ENCODE data around the gene CROCC.

Gene CROCC

GRCh38 chr1:16986560-16986959 is 64.8 kb downstream of the CROCC start:
- DNase-seq (ENCODE audit: low read depth in 2 of 2) = no peak

GRCh38 chr1:16986962-16987361 is 65.2 kb downstream of the CROCC start:
- DNase-seq (ENCODE audit: low read depth in 2 of 2) = no peak

- DNase-seq (ENCODE audit: low read depth in 2 of 2) = no peak
Observed at GRCh38 chr1:16988210-16988609, 66.5 kb downstream of the CROCC start.

- DNase-seq (ENCODE audit: low read depth in 2 of 2) = no peak
Observed at GRCh38 chr1:16989676-16990391, 68.1 kb downstream of the CROCC start.

GRCh38 chr1:16991571-16991970 is 69.8 kb downstream of the CROCC start:
- no peak for DNase-seq (ENCODE audit: low read depth in 2 of 2)

- no peak for DNase-seq (ENCODE audit: low read depth in 2 of 2)
Observed at GRCh38 chr1:16992102-16992501, 70.4 kb downstream of the CROCC start.

- no peak for DNase-seq (ENCODE audit: low read depth in 2 of 2)
Observed at GRCh38 chr1:16992675-16993074, 70.9 kb downstream of the CROCC start.

GRCh38 chr1:16993521-16994038 is 71.8 kb downstream of the CROCC start:
- DNase-seq (ENCODE audit: low read depth in 2 of 2) = no peak

GRCh38 chr1:16996845-16997244 is 75.1 kb downstream of the CROCC start:
- no peak for DNase-seq (ENCODE audit: low read depth in 2 of 2)

- DNase-seq (ENCODE audit: low read depth in 2 of 2) = no peak
Observed at GRCh38 chr1:16998589-16998988, 76.9 kb downstream of the CROCC start.

- no peak for DNase-seq (ENCODE audit: low read depth in 2 of 2)
Observed at GRCh38 chr1:16999863-17000262, 78.1 kb downstream of the CROCC start.

- no peak for DNase-seq (ENCODE audit: low read depth in 2 of 2)
Observed at GRCh38 chr1:17001760-17002523, 80.2 kb downstream of the CROCC start.

- no peak for DNase-seq (ENCODE audit: low read depth in 2 of 2)
Observed at GRCh38 chr1:17002524-17002902, 80.8 kb downstream of the CROCC start.

GRCh38 chr1:17004466-17005364 is 83.0 kb downstream of the CROCC start:
- DNase-seq (ENCODE audit: low read depth in 2 of 2) = no peak

- DNase-seq (ENCODE audit: low read depth in 2 of 2) = no peak
Observed at GRCh38 chr1:17005365-17005740, 83.6 kb downstream of the CROCC start.

GRCh38 chr1:17007121-17007520 is 85.4 kb downstream of the CROCC start:
- no peak for DNase-seq (ENCODE audit: low read depth in 2 of 2)

- no peak for DNase-seq (ENCODE audit: low read depth in 2 of 2)
Observed at GRCh38 chr1:17008208-17008855, 86.6 kb downstream of the CROCC start.

GRCh38 chr1:17009706-17010105 is 88.0 kb downstream of the CROCC start:
- DNase-seq (ENCODE audit: low read depth in 2 of 2) = no peak

GRCh38 chr1:17011092-17011438 is 89.3 kb downstream of the CROCC start:
- DNase-seq (ENCODE audit: low read depth in 2 of 2) = no peak

- peak; percentile 59 to 75 for DNase-seq (ENCODE audit: low read depth in 2 of 2)
Observed at GRCh38 chr1:17011439-17012307, 89.9 kb downstream of the CROCC start, which contains the start of gene ATP13A2. ATP13A2 (minus strand) TSS chr1:17011928; CDS start chr1:17011738, 190 bp downstream.

Data from stimulated activated CD8-positive, alpha-beta memory T cell treated with anti-CD3 and anti-CD28 coated beads, Interleukin-15, amount 100 ng/mL, for 4 hours (primary cell).